GM18526 (cell line): Measurements from ENCODE around the gene ELK4.

Source experiments
- POLR2A ChIP-seq: IDR thresholded peaks from 3 replicates; pipeline ENCODE4 v1.6.1; 2011; ENCODE audit not compliant: insufficient read length; ENCODE audit errors: extremely low read depth

The ELK4 gene

DNA sequence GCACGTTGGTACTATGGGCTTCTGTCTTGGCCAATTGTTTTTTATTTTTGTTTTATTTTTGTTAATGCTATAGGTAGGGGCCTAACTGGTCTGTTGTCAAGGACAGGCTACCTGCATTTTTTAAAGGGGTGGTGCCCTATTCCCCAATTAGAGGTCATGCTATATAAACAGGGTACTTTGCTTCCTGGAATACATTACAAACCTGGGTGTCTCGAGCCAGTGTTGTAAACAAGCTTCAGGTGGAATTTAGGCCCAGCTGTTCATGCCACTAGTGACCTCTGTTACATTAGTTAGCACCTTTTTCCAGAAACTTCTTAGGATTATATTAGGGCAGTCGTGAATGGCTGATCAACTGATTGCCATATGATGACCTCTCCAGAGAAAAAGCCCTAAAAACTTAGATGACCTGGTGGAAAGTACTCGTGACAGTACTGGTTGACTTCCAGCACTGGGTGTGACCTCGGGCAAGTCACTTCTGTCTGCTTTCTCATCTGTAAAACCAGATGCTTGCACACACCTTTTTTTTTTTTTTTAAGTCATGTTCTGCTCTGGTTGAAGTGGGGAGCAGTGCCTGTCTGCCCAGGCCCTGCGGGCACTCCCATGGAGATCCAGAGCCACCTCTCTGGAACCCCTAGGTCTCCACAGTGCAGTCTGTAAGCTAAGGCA, 46.5 kb downstream of the ELK4 start:
- TF ChIP-seq POLR2A, result no peak

- no peak for TF ChIP-seq POLR2A
These were observed 47.1 kb downstream of the ELK4 start for GRCh38 chr1:205584732-205585131.

DNA sequence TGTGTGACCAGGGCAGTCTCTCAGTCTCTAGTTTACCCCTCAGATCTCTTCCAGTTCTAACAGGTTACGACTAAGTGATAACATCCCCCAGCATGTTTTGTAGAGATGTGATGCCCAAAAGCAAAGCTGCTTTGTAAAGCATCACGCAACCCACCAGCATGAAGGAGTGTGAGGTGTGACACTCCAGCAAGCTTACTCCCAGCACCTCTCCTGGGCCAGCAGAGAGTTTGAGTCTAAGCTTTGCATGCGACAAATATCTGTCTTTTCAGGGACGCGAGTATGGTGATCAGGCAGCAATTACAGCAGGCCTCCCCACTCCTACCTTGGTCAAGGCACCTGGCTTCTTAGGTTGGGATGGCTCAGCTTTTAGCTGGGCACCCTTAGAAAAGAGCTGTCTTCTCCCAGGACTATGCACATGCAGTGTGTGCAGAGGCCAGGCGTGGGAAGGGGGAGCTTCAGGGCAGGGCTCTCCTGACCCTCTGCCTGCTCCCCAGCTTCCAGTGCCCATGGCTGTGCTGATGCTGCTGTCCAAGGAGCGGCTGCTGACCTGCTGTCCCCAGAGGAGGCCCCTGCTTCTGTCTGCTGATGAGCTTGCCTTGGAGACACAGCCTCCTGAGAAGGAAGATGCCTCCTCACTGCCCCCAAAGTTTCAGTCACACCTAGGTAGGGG, 48.2 kb downstream of the ELK4 start:
- TF ChIP-seq POLR2A, result no peak

DNA sequence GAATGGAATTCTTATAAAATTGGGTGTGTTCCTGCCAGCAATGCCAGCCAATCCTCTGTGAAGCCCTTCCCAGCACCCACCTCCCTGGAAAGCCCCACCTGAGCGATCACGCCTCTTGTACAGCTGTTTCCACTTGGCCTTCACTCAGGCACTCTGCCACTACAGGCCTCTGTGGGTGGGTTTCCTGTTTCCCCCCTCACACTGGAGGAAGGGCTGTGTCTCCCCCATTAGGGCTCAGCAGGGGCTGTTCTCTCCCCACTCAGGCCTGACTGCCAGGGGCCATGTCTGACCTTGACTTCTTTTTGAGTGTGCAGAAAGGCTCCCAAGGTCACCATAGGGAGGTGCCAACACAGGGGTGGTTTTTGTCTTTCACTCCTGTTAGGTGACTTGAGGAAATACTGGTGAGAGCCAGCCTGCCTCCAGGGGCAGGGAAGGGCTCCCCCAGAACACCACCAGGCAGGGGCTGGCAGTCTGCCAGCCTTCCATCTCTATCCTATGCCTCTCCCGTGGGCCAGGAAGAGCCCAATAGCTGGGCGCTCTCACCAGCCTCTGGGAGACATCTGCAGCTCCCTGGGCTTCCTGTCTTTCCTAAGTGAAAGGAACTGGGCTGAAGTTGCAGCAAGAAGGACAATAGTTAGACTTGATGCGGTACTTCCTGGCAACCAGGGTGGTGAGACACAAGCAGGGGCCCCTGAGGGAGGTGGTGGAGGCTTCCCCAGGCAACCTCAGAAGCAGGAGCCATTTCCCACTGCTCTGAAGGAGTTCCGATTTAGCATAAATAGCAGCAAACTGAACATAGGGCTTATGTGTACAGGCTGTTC, 49.1 kb downstream of the ELK4 start:
- no peak for TF ChIP-seq POLR2A

- TF ChIP-seq POLR2A, result no peak
These were observed 49.8 kb downstream of the ELK4 start for GRCh38 chr1:205582046-205582445.

- TF ChIP-seq POLR2A, result no peak
These were observed 50.4 kb downstream of the ELK4 start for GRCh38 chr1:205581321-205581980.

- TF ChIP-seq POLR2A, result no peak
These were observed 51.0 kb downstream of the ELK4 start for GRCh38 chr1:205580923-205581180.

DNA sequence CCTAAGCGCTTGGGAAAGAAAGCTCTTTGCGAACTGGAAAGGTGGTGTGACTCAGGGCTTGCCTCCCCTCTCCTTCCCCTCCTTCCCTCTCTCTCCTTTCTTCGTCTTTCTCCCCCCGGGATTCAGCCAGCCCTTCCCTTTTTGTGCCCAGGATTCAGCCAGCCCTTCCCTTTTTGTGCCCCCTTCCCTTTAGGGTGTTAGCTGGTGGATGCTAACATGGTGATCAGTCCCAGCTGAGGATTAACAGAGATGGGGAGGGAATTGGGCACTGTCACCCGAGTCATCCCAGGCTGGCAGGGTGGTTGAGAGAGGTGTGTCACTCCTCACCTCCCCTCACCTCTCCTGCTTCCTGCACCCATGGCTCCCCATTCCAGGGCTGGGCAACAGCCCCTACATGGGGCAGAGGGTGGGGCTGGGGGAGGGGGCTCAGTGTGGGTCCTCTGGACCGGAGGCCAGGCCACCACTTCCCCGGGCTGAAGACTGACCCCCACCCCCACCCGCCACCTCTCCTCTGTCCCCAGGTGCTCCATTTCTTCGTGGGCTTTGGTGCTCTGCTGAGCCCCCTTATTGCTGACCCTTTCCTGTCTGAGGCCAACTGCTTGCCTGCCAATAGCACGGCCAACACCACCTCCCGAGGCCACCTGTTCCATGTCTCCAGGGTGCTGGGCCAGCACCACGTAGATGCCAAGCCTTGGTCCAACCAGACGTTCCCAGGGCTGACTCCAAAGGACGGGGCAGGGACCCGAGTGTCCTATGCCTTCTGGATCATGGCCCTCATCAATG, 51.5 kb downstream of the ELK4 start:
- no peak for TF ChIP-seq POLR2A

- no peak for TF ChIP-seq POLR2A
These were observed 52.1 kb downstream of the ELK4 start for GRCh38 chr1:205579711-205580110.

DNA sequence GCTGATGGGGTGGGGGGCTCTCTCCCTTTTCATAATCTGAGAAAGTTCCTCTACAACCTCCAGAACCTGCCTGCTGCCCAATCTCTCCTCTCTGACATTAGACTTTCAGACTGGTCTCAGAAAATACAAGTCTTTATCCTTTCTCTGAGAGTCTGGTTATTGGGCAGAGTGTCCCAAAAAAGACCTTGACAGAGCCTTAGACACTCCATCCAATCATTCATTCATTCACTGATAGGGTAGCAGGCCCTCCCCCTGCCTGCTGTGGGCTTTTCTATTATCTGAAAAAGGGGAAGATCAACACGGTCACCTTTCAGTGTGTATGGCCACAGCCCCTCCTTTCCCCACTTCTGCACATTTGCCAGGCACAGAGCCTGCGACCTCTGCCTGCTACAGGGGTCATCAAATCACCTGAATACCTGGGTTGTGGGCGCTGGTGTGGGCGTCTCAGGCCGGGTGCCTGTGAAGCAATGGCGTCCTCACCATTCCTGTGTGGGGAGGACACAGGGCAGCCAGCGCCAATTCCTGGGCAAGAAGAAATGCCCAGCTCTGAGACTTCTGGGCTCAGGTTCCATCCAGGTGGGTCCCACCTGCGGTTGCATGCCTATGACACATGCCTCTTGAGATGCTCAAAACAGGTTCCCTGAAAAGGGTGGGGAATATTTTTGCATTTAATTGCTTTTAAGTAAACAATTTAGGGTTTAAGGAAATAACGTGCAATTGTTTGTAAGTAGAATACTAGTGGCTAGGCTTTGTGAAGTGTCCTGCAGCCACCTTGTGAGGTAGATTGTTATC, 52.8 kb downstream of the ELK4 start:
- no peak for TF ChIP-seq POLR2A

DNA sequence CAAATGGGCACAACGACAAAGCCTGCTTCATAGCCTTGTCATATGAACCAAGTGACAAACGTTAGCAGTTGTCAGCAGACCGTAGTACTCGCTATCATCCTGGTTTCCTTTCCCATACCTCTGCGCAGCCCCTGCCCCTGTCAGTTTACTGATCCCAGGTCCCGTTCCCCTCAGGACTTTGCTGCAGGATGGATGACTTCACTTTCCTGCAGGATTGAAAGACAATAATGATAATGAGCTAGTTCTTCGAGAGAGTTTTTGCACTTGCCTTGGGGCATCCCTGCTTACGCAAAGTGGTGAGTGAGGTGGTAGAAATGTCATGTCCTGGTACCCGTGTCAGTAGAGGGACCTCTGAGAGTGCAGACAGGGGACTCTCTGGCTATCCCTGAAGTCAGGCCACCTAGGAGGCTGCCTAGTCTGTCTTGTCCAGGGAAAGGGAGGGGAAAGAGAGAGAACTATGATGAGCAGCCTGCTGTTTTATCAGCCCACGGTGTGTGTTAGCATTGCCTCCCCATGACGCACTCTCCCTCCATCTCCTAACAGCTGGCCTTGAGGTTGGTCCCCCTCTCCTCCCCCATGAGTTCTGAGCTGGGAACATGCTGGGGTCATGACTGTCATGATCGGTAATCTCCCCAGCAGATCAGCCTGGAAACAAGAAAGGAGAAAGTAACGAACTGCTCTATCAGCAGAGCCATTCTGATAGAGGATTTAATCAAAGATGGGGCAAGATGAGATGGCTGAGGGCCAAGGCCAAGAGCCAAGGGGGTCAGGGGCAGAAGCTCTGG, 53.7 kb downstream of the ELK4 start:
- TF ChIP-seq POLR2A, result no peak

GRCh38 chr1:205576805-205577761, 54.7 kb downstream of the ELK4 start:
- TF ChIP-seq POLR2A, result no peak
